ENCODE data around the gene SELENOO. TPM values are rescaled to one million over a fixed set of nuclear protein-coding genes. Genes with fewer than 3 reads are reported as not detected.

The SELENOO gene
- total and polyA plus RNA-seq, 2 of the 13 experiments (the other 11 are each of a cell fraction or from before 2014, with no cell fraction given), result 14.4 to 19.0 TPM

- TF ChIP-seq, protein P1, sequence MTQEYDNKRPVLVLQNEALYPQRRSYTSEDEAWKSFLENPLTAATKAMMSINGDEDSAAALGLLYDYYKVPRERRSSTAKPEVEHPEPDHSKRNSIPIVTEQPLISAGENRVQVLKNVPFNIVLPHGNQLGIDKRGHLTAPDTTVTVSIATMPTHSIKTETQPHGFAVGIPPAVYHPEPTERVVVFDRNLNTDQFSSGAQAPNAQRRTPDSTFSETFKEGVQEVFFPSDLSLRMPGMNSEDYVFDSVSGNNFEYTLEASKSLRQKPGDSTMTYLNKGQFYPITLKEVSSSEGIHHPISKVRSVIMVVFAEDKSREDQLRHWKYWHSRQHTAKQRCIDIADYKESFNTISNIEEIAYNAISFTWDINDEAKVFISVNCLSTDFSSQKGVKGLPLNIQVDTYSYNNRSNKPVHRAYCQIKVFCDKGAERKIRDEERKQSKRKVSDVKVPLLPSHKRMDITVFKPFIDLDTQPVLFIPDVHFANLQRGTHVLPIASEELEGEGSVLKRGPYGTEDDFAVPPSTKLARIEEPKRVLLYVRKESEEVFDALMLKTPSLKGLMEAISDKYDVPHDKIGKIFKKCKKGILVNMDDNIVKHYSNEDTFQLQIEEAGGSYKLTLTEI (CRISPR knock-in tag; conservative IDR thresholded peaks at IDR 0.05), result no peak
- TF ChIP-seq TP53 (CRISPR knock-in tag; conservative IDR thresholded peaks at IDR 0.05), result no peak
- TF ChIP-seq MXI1 (IDR thresholded peaks at IDR 0.05; ENCODE audit: borderline replicate concordance, low read depth, low read length), result 0 out of 3 replicates have a peak, but pooled peaks have one; percentile 4
- TF ChIP-seq, protein P2, sequence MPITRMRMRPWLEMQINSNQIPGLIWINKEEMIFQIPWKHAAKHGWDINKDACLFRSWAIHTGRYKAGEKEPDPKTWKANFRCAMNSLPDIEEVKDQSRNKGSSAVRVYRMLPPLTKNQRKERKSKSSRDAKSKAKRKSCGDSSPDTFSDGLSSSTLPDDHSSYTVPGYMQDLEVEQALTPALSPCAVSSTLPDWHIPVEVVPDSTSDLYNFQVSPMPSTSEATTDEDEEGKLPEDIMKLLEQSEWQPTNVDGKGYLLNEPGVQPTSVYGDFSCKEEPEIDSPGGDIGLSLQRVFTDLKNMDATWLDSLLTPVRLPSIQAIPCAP (CRISPR knock-in tag; IDR thresholded peaks at IDR 0.05; ENCODE audit: low read depth), result no peak
- peak; percentile 46; the same call in 1 of the 2 replicates for TF ChIP-seq BHLHE40 (IDR thresholded peaks at IDR 0.05; ENCODE audit: low read length)
- no peak for TF ChIP-seq ZBTB20 (CRISPR knock-in tag; IDR thresholded peaks at IDR 0.05; ENCODE audit: borderline replicate concordance, low read depth)
- no peak for TF ChIP-seq KAT8 (CRISPR knock-in tag; IDR thresholded peaks at IDR 0.05)
- TF ChIP-seq ZKSCAN5 (CRISPR knock-in tag; IDR thresholded peaks at IDR 0.05), result no peak
- no peak for TF ChIP-seq CEBPZ (IDR thresholded peaks at IDR 0.05; ENCODE audit: low read length)
- no peak for TF ChIP-seq REL (CRISPR knock-in tag; conservative IDR thresholded peaks at IDR 0.05)
- TF ChIP-seq, protein P3, sequence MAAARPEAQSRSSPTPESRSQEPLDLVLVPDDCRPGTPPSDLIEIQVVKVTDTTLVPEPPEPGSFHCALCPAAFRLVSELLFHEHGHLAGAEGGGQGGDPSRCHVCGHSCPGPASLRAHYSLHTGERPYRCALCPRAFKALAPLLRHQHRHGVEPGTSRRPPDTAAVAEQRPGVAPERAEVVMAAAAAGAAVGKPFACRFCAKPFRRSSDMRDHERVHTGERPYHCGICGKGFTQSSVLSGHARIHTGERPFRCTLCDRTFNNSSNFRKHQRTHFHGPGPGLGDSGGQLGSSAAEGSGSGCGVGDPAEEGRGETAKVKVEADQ (CRISPR knock-in tag; IDR thresholded peaks at IDR 0.05; ENCODE audit: borderline replicate concordance), result no peak
- no peak for TF ChIP-seq KDM4B (CRISPR knock-in tag; IDR thresholded peaks at IDR 0.05)
- TF ChIP-seq, protein P4, sequence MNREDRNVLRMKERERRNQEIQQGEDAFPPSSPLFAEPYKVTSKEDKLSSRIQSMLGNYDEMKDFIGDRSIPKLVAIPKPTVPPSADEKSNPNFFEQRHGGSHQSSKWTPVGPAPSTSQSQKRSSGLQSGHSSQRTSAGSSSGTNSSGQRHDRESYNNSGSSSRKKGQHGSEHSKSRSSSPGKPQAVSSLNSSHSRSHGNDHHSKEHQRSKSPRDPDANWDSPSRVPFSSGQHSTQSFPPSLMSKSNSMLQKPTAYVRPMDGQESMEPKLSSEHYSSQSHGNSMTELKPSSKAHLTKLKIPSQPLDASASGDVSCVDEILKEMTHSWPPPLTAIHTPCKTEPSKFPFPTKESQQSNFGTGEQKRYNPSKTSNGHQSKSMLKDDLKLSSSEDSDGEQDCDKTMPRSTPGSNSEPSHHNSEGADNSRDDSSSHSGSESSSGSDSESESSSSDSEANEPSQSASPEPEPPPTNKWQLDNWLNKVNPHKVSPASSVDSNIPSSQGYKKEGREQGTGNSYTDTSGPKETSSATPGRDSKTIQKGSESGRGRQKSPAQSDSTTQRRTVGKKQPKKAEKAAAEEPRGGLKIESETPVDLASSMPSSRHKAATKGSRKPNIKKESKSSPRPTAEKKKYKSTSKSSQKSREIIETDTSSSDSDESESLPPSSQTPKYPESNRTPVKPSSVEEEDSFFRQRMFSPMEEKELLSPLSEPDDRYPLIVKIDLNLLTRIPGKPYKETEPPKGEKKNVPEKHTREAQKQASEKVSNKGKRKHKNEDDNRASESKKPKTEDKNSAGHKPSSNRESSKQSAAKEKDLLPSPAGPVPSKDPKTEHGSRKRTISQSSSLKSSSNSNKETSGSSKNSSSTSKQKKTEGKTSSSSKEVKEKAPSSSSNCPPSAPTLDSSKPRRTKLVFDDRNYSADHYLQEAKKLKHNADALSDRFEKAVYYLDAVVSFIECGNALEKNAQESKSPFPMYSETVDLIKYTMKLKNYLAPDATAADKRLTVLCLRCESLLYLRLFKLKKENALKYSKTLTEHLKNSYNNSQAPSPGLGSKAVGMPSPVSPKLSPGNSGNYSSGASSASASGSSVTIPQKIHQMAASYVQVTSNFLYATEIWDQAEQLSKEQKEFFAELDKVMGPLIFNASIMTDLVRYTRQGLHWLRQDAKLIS (CRISPR knock-in tag; IDR thresholded peaks at IDR 0.05), result no peak
- TF ChIP-seq EP300 (IDR thresholded peaks at IDR 0.05; ENCODE audit: low read depth in 2 of 2, low read length in 2 of 2), result no peak
- TF ChIP-seq EP300 (CRISPR knock-in tag; IDR thresholded peaks at IDR 0.05; ENCODE audit: borderline replicate concordance), result no peak
- no peak for TF ChIP-seq SIN3A (IDR thresholded peaks at IDR 0.05; ENCODE audit: borderline replicate concordance, low read depth, low read length)
- no peak for TF ChIP-seq ZSCAN25 (CRISPR knock-in tag; IDR thresholded peaks at IDR 0.05)
- TF ChIP-seq BCL6 (CRISPR knock-in tag; IDR thresholded peaks at IDR 0.05), result no peak
- TF ChIP-seq IKZF1 (IDR thresholded peaks at IDR 0.05), result no peak
These were observed 61.0 kb downstream of the SELENOO start, which contains the start of gene MAPK12 (continued) for GRCh38 chr22:50261615-50262459.

Measured in HepG2 (cell line).